OCI-LY3 (cell line): ENCODE data around the gene CLCN5.

Source experiments
- EZH2phosphoT487 ChIP-seq: fragments of 200-600 bp; shearing (Covaris generic); IDR thresholded peaks from 2 replicates; pipeline ENCODE4 v1.6.1; 2018; ENCODE audit warnings: antibody characterized with exemption, mixed run types, low read depth
- TF ChIP-seq, protein P1 (sequence below): fragments of 200-600, 300-600 bp; sonication (generic); IDR thresholded peaks from 2 replicates; pipeline ENCODE4 v1.5.1; 2014; ENCODE audit warnings: antibody characterized with exemption, low read length, low read depth

DNA sequence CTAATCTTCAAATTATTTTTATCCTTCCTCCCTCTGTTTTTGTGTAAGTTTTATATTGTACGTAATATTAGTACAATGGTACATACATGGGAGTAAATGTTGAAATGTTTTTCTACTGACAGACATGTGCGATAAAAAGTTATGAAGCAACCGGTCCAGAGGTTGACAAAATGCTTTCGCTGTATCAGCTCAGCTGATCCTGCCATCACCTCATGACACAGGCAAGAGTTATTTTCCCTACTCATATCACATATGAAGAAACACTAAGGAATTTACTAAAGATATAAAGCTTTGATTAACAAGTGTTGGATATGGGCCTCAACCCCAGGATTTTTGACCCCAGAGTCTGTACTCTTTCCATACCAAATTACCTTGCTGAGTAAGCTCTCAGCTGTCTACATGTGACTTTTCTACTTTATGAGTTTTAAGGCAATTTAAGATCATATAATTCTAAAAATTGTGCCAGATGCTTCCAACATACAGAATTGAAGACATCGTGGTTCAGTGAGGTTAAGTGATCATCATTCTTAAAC lies 50.0 kb downstream of the CLCN5 start:
- TF ChIP-seq, protein P1, sequence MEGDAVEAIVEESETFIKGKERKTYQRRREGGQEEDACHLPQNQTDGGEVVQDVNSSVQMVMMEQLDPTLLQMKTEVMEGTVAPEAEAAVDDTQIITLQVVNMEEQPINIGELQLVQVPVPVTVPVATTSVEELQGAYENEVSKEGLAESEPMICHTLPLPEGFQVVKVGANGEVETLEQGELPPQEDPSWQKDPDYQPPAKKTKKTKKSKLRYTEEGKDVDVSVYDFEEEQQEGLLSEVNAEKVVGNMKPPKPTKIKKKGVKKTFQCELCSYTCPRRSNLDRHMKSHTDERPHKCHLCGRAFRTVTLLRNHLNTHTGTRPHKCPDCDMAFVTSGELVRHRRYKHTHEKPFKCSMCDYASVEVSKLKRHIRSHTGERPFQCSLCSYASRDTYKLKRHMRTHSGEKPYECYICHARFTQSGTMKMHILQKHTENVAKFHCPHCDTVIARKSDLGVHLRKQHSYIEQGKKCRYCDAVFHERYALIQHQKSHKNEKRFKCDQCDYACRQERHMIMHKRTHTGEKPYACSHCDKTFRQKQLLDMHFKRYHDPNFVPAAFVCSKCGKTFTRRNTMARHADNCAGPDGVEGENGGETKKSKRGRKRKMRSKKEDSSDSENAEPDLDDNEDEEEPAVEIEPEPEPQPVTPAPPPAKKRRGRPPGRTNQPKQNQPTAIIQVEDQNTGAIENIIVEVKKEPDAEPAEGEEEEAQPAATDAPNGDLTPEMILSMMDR, result no peak
- no peak for TF ChIP-seq EZH2phosphoT487
